HepG2 (cell line): Measurements from ENCODE around the gene PRDM10. TPM values are rescaled to one million over a fixed set of nuclear protein-coding genes. Genes with fewer than 3 reads are reported as not detected.

Experiments used
- ARID3A ChIP-seq: IDR thresholded peaks from 2 replicates; pipeline ENCODE4 v1.6.1; 2012; ENCODE audit warnings: low read depth, low read length, improper control_type of control experiment
- EP300 ChIP-seq, 3 experiments: sonication (generic) in 1 of 3; formaldehyde crosslinking in 1 of 3; IDR thresholded peaks; 2 replicates each; pipeline versions ENCODE4 v1.5.1 to v1.6.1; 2011 to 2020; ENCODE audit warnings: low read depth in 2 of 3, low read length in 2 of 3, borderline replicate concordance in 1 of 3, improper control_type of control experiment in 1 of 3, mild to moderate bottlenecking in 1 of 3, missing genetic modification reagents in 1 of 3, moderate library complexity in 1 of 3
- FOSL2 ChIP-seq: sonication (generic); formaldehyde crosslinking; IDR thresholded peaks from 2 replicates; pipeline ENCODE4 v1.4.0; 2020; ENCODE audit warnings: missing genetic modification reagents
- HMGA1 ChIP-seq: sonication (generic); formaldehyde crosslinking; conservative IDR thresholded peaks from 2 replicates; pipeline ENCODE4 v1.4.0; 2020; ENCODE audit warnings: missing genetic modification reagents
- HOXA3 ChIP-seq: sonication (generic); formaldehyde crosslinking; IDR thresholded peaks from 2 replicates; pipeline ENCODE4 v1.5.0; 2020; ENCODE audit warnings: missing genetic modification reagents
- KLF15 ChIP-seq: sonication (generic); formaldehyde crosslinking; IDR thresholded peaks from 2 replicates; pipeline ENCODE4 v1.8.1; 2023; ENCODE audit warnings: borderline replicate concordance, mild to moderate bottlenecking, inconsistent platforms, missing genetic modification reagents, mixed read lengths
- MEIS2 ChIP-seq: sonication (generic); formaldehyde crosslinking; IDR thresholded peaks from 2 replicates; pipeline ENCODE4 v1.9.0; 2021; ENCODE audit warnings: mild to moderate bottlenecking, missing genetic modification reagents
- MXD1 ChIP-seq: sonication (generic); formaldehyde crosslinking; IDR thresholded peaks from 2 replicates; pipeline ENCODE4 v1.4.0; 2020; ENCODE audit warnings: mild to moderate bottlenecking, missing genetic modification reagents
- NFKBIZ ChIP-seq: IDR thresholded peaks from 2 replicates; pipeline ENCODE4 v1.6.1; 2018; ENCODE audit warnings: missing genetic modification reagents, missing compliant biosample characterization
- POLR2AphosphoS2 ChIP-seq: IDR thresholded peaks from 2 replicates; pipeline ENCODE4 v1.6.1; 2011; ENCODE audit warnings: low read depth, low read length, improper control_type of control experiment
- PRPF4 ChIP-seq: fragments of 200-400 bp; formaldehyde crosslinking; IDR thresholded peaks from 2 replicates; pipeline ENCODE4 v1.6.1; 2016; ENCODE audit warnings: low read length, low read depth; ENCODE audit not compliant: poor library complexity, severe bottlenecking
- RARA ChIP-seq: IDR thresholded peaks from 2 replicates; pipeline ENCODE4 v1.6.1; 2016; ENCODE audit warnings: missing genetic modification reagents, missing compliant biosample characterization
- SATB2 ChIP-seq: sonication (generic); formaldehyde crosslinking; IDR thresholded peaks from 2 replicates; pipeline ENCODE4 v1.5.0; 2020; ENCODE audit warnings: missing genetic modification reagents
- SRY ChIP-seq: sonication (generic); formaldehyde crosslinking; IDR thresholded peaks from 2 replicates; pipeline ENCODE4 v1.8.0; 2022; ENCODE audit warnings: mild to moderate bottlenecking, missing genetic modification reagents
- SYNCRIP ChIP-seq: fragments of 200-400 bp; formaldehyde crosslinking; IDR thresholded peaks from 2 replicates; pipeline ENCODE4 v1.6.1; 2018; ENCODE audit warnings: mild to moderate bottlenecking, low read depth, low read length; ENCODE audit not compliant: insufficient read depth
- TERF1 ChIP-seq: sonication (generic); formaldehyde crosslinking; IDR thresholded peaks from 2 replicates; pipeline ENCODE4 v1.8.0; 2022; ENCODE audit warnings: mild to moderate bottlenecking, missing genetic modification reagents, moderate library complexity
- TRIM24 ChIP-seq: sonication (generic); formaldehyde crosslinking; IDR thresholded peaks from 2 replicates; pipeline ENCODE4 v1.8.0; 2022; ENCODE audit warnings: mild to moderate bottlenecking, missing genetic modification reagents
- YY1 ChIP-seq: IDR thresholded peaks from 2 replicates; pipeline ENCODE4 v1.6.1; 2011; ENCODE audit warnings: low read length, low read depth, moderate library complexity, mild to moderate bottlenecking; ENCODE audit not compliant: insufficient read depth, insufficient replicate concordance
- ZBTB4 ChIP-seq: sonication (generic); formaldehyde crosslinking; IDR thresholded peaks from 2 replicates; pipeline ENCODE4 v1.4.0; 2020; ENCODE audit warnings: missing genetic modification reagents, mild to moderate bottlenecking, borderline replicate concordance
- ZFP36L2 ChIP-seq: sonication (generic); formaldehyde crosslinking; IDR thresholded peaks from 2 replicates; pipeline ENCODE4 v1.4.0; 2020; ENCODE audit warnings: missing genetic modification reagents
- ZNF12 ChIP-seq: sonication (generic); formaldehyde crosslinking; IDR thresholded peaks from 2 replicates; pipeline ENCODE4 v1.5.0; 2020; ENCODE audit warnings: missing genetic modification reagents
- ZNF124 ChIP-seq: sonication (generic); formaldehyde crosslinking; IDR thresholded peaks from 2 replicates; pipeline ENCODE4 v1.4.0; 2020; ENCODE audit warnings: missing genetic modification reagents
- ZNF580 ChIP-seq: IDR thresholded peaks from 2 replicates; pipeline ENCODE4 v1.6.1; 2016; ENCODE audit warnings: low read depth, borderline replicate concordance
- ZNF7 ChIP-seq: IDR thresholded peaks from 2 replicates; pipeline ENCODE4 v1.6.1; 2016; ENCODE audit warnings: missing biosample characterization, missing genetic modification reagents
- ZSCAN21 ChIP-seq: sonication (generic); formaldehyde crosslinking; IDR thresholded peaks from 2 replicates; pipeline ENCODE4 v1.8.0; 2022; ENCODE audit warnings: mild to moderate bottlenecking, missing genetic modification reagents, moderate library complexity, borderline replicate concordance
- polyA plus RNA-seq, 8 experiments: library from polyadenylated mRNA; depleted of rRNA in 3 of 8; stranded (reverse) in 7 of 8; unstranded in 1 of 8; fragments of >200 nt; fragmentation: Illumina TruSeq in 4 of 8; extraction: Trizol in 4 of 8; gene quantifications; 2 replicates each; pipeline versions ENCODE4 v1.2.1 to v1.2.3, GENCODE V29; 2011 to 2016; ENCODE audit warnings: low read depth in 4 of 8, missing spikeins in 1 of 8, mixed read lengths in 1 of 8; ENCODE audit not compliant: insufficient read depth in 1 of 8
- total RNA-seq, 5 experiments: library from RNA; depleted of rRNA; stranded (reverse); fragments of >200 nt; fragmentation: Illumina TruSeq; extraction: Trizol; gene quantifications; 2 replicates each; pipeline ENCODE4 v1.2.3, GENCODE V29; 2016; ENCODE audit warnings: low read depth in 1 of 5

Gene PRDM10
- total and polyA plus RNA-seq, 2 of the 13 experiments (the other 11 are each of a cell fraction or from before 2014, with no cell fraction given), result 5.7 to 5.8 TPM

GRCh38 chr11:129973809-129974208 lies 28.8 kb downstream of the PRDM10 start (continued):
- TF ChIP-seq ZSCAN21 (CRISPR knock-in tag) (no peak), HOXA3 (no peak; the same call in 1 of the 2 replicates), ARID3A (0 out of 2 replicates have a peak, but pooled peaks have one; percentile 9), ZNF580 (CRISPR knock-in tag) (no peak), NFKBIZ (no peak), TRIM24 (CRISPR knock-in tag) (no peak), SATB2 (CRISPR knock-in tag) (no peak), ZBTB4 (CRISPR knock-in tag) (no peak), SYNCRIP (no peak), TERF1 (CRISPR knock-in tag) (no peak), EP300 (IDR thresholded peaks at IDR 0.05; ENCODE audit: low read depth in 2 of 2, low read length in 2 of 2) (peak in 1 of 2 experiments; percentile 26; a peak in 1 of 4 replicates), EP300 (CRISPR knock-in tag; IDR thresholded peaks at IDR 0.05; ENCODE audit: borderline replicate concordance) (no peak), ZFP36L2 (CRISPR knock-in tag) (no peak), MEIS2 (CRISPR knock-in tag) (no peak), HMGA1 (CRISPR knock-in tag) (no peak), SRY (CRISPR knock-in tag) (no peak), ZNF7 (CRISPR knock-in tag) (no peak), ZNF124 (no peak), YY1 (no peak), KLF15 (CRISPR knock-in tag) (no peak), ZNF12 (CRISPR knock-in tag) (no peak), RARA (CRISPR knock-in tag) (peak; percentile 34; the same call in 1 of the 2 replicates), MXD1 (no peak), FOSL2 (CRISPR knock-in tag) (0 out of 2 replicates have a peak, but pooled peaks have one; percentile 17), POLR2AphosphoS2 (no peak), PRPF4 (no peak)
